Measurements from ENCODE around the gene FAM110D.

FAM110D gene

DNA sequence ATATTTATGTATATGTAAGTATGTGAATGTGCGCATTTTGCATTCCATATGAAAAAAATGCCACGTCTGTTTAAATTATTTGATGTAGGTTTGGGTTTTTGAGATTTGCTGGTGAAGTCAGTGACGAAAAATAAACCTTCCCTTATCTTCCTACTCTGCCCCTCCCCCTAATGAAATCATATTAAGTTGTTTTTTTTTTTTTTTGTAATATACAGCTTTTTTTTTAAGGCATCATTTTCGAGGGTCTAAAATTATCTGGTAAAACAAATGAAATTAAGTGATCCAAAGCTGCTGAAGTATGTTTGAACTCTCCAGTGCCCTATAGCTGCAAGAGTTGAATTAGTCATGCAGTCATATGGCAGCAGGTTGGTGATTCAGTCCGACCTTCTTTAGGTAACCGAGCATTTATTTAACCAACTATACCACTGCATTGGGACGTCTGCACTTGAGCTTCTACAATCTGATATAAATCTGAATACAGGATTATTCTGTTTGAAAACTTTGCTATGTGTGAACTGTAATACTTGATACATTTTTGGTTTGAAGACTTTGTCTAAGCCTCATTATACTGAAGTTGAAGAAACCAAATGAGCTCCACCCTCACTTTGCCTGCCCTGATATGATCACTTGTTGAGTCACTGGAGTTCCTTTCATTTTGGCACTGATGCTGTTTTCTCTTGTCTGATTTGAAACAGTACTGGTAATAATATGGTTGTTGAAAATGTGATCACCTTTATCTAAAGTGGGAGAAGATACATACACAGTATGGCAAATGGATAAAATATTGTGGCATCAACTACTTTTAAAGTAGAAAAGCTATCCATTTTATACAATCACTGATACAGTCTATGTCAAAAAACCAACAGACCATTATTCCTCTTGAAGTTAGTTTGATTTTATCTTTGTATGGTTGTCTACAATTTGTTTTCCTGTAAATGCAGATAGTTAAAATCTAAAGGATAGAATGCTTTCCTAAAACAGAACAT is 35.6 kb upstream of the FAM110D start:
- no peak for TF ChIP-seq FOXP2 (optimal IDR thresholded peaks at IDR 0.05; ENCODE audit: borderline replicate concordance, extremely low read depth, extremely low read length, insufficient read depth)
- no peak for TF ChIP-seq TAF1 (IDR thresholded peaks at IDR 0.05; ENCODE audit: borderline replicate concordance, insufficient read depth, low read length)
- TF ChIP-seq, protein P1, sequence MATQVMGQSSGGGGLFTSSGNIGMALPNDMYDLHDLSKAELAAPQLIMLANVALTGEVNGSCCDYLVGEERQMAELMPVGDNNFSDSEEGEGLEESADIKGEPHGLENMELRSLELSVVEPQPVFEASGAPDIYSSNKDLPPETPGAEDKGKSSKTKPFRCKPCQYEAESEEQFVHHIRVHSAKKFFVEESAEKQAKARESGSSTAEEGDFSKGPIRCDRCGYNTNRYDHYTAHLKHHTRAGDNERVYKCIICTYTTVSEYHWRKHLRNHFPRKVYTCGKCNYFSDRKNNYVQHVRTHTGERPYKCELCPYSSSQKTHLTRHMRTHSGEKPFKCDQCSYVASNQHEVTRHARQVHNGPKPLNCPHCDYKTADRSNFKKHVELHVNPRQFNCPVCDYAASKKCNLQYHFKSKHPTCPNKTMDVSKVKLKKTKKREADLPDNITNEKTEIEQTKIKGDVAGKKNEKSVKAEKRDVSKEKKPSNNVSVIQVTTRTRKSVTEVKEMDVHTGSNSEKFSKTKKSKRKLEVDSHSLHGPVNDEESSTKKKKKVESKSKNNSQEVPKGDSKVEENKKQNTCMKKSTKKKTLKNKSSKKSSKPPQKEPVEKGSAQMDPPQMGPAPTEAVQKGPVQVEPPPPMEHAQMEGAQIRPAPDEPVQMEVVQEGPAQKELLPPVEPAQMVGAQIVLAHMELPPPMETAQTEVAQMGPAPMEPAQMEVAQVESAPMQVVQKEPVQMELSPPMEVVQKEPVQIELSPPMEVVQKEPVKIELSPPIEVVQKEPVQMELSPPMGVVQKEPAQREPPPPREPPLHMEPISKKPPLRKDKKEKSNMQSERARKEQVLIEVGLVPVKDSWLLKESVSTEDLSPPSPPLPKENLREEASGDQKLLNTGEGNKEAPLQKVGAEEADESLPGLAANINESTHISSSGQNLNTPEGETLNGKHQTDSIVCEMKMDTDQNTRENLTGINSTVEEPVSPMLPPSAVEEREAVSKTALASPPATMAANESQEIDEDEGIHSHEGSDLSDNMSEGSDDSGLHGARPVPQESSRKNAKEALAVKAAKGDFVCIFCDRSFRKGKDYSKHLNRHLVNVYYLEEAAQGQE (IDR thresholded peaks at IDR 0.05; ENCODE audit: insufficient read depth in 1 of 2, low read depth in 2 of 2, low read length in 2 of 2): no peak
- TF ChIP-seq POLR2AphosphoS5 (IDR thresholded peaks at IDR 0.05; ENCODE audit: low read depth, low read length): no peak
- TF ChIP-seq SIN3A (IDR thresholded peaks at IDR 0.05; ENCODE audit: borderline replicate concordance, insufficient read depth, low read length): no peak

DNA sequence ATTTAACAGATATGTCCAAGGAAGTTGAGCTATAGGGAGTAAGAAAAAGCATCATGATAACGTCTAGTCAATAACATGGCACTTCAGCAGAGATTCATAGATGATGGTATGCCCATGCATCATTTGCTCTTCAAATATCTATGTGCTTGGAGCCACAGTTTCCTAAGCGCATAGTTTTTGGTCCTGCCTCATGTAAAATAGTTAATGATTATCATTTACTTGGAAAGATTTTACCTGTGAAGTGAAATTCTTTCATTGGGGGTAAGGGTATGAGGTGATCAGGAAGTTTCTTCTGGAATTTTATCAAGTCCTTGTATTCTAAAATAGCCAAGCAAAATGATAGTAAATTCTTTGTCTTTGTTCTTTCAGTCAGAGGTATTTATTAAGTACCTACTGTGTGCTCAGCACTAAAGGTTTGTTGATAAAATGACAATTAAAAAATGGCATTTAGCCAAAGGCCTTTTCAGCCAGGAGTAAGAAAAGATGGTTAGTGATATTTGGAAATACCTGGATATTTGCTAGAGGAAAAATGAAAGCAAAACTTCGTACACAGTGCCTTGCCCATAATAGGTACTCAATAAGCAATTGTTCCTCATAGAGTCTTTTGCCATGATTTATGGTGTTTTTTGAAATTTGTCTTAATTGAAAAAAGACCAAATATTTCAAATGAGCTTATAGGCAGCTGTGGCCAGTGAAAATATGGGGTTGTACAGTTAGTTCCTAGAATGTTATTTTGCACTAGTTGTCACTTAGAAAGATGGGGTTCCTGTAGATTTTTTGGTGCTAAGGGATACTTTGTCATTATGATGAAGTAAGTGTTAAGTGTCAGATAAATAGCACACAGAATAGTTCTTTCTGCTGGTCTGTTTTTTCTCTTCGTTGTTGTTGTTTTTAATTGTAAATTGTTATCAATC is 34.2 kb upstream of the FAM110D start:
- no peak for TF ChIP-seq TAF1 (IDR thresholded peaks at IDR 0.05; ENCODE audit: borderline replicate concordance, insufficient read depth, low read length)
- no peak for TF ChIP-seq SIN3A (IDR thresholded peaks at IDR 0.05; ENCODE audit: borderline replicate concordance, insufficient read depth, low read length)
- TF ChIP-seq POLR2AphosphoS5 (IDR thresholded peaks at IDR 0.05; ENCODE audit: low read depth, low read length): no peak
- TF ChIP-seq, protein P1 (IDR thresholded peaks at IDR 0.05; ENCODE audit: insufficient read depth in 1 of 2, low read depth in 2 of 2, low read length in 2 of 2): no peak
- no peak for TF ChIP-seq FOXP2 (optimal IDR thresholded peaks at IDR 0.05; ENCODE audit: borderline replicate concordance, extremely low read depth, extremely low read length, insufficient read depth)

DNA sequence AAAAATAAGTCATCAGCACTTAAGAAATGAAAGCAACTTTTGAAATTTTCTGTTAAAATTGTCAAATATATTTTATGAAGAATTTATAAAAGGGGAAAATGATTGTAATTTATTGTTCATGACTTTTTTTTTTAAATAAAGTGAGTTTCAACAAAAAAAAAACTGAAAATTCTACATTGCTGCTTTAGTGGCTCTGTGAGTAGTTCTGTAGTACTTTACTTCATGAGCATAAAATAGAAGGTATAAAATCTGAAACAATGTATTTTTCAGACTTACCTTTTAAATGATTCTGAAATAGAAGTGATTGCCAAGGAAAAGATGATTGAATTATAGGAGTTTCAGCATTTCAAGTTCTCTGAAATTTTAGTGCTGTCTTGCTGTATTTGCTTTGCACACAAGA is 33.5 kb upstream of the FAM110D start:
- TF ChIP-seq TAF1 (IDR thresholded peaks at IDR 0.05; ENCODE audit: borderline replicate concordance, insufficient read depth, low read length) (no peak), POLR2AphosphoS5 (IDR thresholded peaks at IDR 0.05; ENCODE audit: low read depth, low read length) (no peak), SIN3A (IDR thresholded peaks at IDR 0.05; ENCODE audit: borderline replicate concordance, insufficient read depth, low read length) (no peak), FOXP2 (optimal IDR thresholded peaks at IDR 0.05; ENCODE audit: borderline replicate concordance, extremely low read depth, extremely low read length, insufficient read depth) (no peak)
- TF ChIP-seq, protein P1 (IDR thresholded peaks at IDR 0.05; ENCODE audit: insufficient read depth in 1 of 2, low read depth in 2 of 2, low read length in 2 of 2): no peak

DNA sequence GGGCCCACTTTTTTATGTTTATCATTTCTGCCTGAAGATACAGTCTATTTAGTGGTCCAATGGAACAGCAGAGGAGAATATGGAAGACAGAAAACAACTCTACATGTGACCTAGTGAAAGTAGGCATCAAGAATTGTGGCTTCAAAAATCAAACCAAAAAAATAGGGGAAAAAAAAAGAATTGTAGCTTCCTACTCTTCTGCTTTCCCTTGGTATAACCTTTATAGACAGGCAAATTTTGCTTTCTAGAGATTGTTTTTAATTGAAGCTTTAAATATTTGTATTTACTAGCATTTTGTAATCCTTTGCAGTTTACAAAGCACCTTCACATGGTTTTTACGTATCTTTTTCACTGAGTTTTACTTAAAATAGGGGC is 32.9 kb upstream of the FAM110D start:
- TF ChIP-seq SIN3A (IDR thresholded peaks at IDR 0.05; ENCODE audit: borderline replicate concordance, insufficient read depth, low read length) (no peak), POLR2AphosphoS5 (IDR thresholded peaks at IDR 0.05; ENCODE audit: low read depth, low read length) (no peak), TAF1 (IDR thresholded peaks at IDR 0.05; ENCODE audit: borderline replicate concordance, insufficient read depth, low read length) (no peak), FOXP2 (optimal IDR thresholded peaks at IDR 0.05; ENCODE audit: borderline replicate concordance, extremely low read depth, extremely low read length, insufficient read depth) (no peak)
- TF ChIP-seq, protein P1 (IDR thresholded peaks at IDR 0.05; ENCODE audit: insufficient read depth in 1 of 2, low read depth in 2 of 2, low read length in 2 of 2): no peak
